HG03108 (cell line): ENCODE results near the gene CDK5R1.

Source experiments
- ATAC-seq: cut with Tn5 transposase; IDR thresholded peaks from one replicate; pipeline ENCODE4 v1.9.1; 2021; ENCODE audit warnings: moderate library complexity; ENCODE audit not compliant: unreplicated experiment

CDK5R1 gene

GRCh38 chr17:32492264-32492589 is 5.4 kb downstream of the CDK5R1 start:
- ATAC-seq: no peak

GRCh38 chr17:32492648-32493289 is 6.0 kb downstream of the CDK5R1 start:
- no peak for ATAC-seq

- no peak for ATAC-seq
Measured at GRCh38 chr17:32493571-32493970, 6.8 kb downstream of the CDK5R1 start.

DNA sequence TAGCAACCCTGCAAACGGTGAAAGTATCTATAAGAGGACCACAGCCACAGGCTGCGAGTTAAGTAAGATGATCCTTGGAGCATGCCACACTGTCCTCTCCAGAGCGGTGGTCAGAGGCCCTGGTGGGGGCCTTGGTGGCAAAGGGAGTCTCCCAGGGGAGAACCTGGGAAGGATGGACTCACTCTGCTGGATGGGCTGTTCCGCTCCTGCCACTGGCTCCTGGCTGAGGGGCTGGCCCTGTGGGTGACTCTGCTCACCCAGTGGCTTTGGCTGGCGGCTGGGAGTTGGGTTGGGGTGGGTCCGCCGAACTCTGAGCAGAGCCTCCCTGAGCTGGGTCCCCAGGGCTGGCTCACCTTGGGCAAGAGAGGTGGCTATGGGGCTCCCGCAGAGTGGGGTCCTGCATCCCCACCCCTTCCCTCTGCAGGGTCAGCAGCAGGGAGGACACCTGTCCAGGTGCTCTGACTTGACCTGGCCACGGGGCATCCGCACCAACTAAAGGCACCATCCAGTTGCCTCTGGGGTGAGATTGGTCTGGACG is 7.3 kb downstream of the CDK5R1 start:
- ATAC-seq: no peak

DNA sequence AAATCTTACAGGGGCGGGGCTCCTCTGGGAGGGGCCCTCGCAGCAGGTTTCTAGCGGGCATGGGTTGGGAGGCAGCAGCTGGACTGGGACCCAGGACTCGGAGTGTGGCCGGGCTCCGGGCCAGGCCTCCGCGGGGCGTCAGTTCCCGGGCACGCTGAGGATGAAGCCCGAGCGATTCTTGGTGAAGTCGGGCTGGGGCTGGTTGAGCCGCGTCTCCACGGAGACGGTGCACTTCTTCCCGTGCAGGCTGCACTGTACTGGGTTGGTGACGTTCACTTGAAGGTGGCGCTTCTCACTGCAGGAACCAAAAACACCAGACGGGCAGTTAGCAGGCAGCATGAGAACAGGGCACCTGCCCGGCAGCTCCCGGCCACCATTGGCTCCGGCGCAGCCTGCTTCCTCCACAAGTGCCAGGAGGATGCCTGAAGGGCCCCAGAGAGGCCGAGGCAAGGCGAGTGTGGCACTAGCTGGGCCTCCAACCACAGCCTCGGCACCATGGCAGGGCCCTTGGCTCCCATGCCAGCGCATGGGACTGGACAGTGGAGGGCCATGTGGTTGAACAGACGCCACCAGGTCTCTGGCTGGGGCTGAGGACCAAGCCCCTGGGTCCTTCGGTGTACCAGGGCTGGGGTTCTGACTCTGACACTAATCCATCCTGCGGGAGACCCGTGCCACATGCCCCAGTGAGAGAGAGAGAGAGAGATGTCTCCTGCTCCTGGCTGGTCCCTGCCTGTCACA is 8.0 kb downstream of the CDK5R1 start:
- ATAC-seq: no peak

- ATAC-seq: no peak
Measured at GRCh38 chr17:32495359-32496231, 8.8 kb downstream of the CDK5R1 start.

GRCh38 chr17:32496395-32497073 is 9.7 kb downstream of the CDK5R1 start:
- ATAC-seq: no peak

DNA sequence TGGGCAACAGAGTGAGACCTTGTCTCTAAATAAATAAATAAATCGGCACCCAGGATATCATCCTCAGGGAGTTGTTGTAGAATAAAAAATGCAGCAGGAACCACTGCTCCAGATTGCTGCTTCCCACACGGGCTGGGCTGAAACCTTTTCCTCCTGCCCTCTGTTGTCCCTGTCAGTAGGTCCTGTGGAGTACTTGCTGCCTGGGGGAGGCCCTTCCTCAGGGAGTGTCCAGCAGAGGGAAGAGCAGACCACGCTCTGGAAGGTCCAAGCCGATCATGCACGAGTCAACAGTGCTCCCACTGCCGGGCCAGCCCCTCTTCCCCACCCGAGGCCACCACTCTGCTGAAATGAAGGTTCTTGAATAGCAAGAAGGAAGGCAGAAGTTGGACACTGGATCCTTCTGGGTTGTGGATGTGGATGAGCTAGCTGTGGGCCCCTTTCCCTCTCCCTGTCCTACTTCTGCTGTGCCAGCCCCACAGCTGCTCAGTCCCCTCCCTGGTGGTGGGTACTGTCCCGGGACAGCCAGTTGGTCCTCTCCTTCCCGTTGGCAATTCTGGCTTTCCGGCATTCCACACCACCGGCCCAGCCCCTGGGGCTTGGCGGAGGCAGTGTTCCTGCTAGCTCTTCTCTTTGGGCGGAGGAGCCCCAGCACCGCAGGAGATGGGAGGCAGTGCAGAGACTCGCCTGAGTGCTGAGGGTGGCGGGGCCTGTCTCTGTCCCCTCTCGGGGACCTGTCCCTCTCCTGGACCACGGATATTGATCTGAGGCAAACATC is 10.8 kb downstream of the CDK5R1 start:
- no peak for ATAC-seq

GRCh38 chr17:32498391-32498790 is 11.6 kb downstream of the CDK5R1 start:
- no peak for ATAC-seq

- ATAC-seq: no peak
Measured at GRCh38 chr17:32502013-32502412, 15.2 kb downstream of the CDK5R1 start.

- no peak for ATAC-seq
Measured at GRCh38 chr17:32502710-32503109, 15.9 kb downstream of the CDK5R1 start.

GRCh38 chr17:32503251-32504165 is 16.7 kb downstream of the CDK5R1 start:
- ATAC-seq: peak; percentile 85

DNA sequence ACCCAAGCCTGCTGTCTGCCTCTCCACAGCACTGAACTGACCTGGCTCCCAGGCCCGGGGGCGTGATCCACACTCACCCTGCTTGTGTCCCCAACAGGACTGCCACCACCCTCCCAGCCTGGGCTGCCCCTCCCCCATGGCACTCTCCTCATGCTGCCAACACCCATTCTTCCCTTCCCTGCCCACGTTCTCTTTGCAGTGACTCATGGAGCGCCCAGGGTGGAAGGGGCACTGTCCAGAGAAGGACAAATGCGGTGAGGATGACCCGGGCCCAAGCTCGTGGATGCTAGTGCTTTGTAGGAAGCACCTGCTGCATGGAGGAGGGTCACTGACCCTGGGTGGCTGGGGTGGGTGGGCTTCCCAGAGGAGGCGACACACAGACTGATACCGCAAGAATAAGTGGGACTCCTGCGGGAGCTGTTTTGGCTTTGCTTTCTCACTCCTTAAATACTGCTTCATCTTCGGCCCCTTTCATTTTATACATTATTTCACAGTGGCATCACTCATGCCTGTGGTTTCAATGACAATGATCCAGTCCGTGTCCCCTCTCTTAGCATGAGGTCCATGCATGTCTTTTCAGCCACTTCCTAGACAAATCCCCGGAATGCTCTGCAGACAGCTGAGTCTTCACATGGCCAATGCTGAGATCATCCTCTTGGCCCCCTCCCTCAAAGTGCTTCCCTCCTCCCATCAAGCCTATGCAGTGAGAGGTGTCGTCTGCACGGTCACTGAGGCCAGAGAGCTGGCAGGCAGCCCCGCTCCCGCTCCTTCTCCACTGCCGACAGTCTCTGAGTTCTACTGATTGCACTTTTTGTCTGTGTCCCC is 17.6 kb downstream of the CDK5R1 start:
- ATAC-seq: no peak

DNA sequence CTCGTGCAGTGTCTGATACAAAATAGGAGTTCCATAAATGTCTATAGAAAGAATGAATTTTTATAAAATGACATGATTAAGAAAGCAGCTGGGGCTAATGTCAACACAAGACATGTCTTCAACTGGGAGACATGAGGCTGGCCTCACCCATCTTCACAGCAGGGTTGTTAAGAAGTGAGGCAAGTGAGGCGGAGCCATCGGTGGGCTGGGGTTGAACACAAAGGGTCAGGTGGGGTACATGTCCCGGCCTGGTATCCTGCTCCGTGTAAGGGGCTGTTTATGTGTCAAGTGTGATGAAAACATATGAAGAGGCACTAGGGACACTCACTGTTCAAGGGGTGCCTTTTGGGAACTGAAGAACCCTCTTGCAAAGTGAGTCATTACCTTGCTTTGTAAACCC is 22.1 kb downstream of the CDK5R1 start:
- ATAC-seq: no peak

- no peak for ATAC-seq
Measured at GRCh38 chr17:32510466-32510865, 23.7 kb downstream of the CDK5R1 start.

GRCh38 chr17:32512328-32512727 is 25.5 kb downstream of the CDK5R1 start:
- ATAC-seq: no peak

GRCh38 chr17:32513579-32513978 is 26.8 kb downstream of the CDK5R1 start:
- no peak for ATAC-seq

GRCh38 chr17:32514606-32515005 is 27.8 kb downstream of the CDK5R1 start:
- ATAC-seq: no peak
